Type B pancreatic cell (in vitro differentiated cells): Measurements from ENCODE around the gene ADAMTS1. TPM values are rescaled to one million over a fixed set of nuclear protein-coding genes. Genes with fewer than 3 reads are reported as not detected.

ENCODE experiments used
- DNase-seq: peaks from one replicate; pipeline ENCODE4 v3.0.0; 2021; ENCODE audit warnings: mixed read lengths; ENCODE audit not compliant: unreplicated experiment; ENCODE audit errors: extremely low spot score
- H3K27ac Mint-ChIP-seq: 2 replicates; pipeline ENCODE4 v1.8.0; 2021; ENCODE audit warnings: mild to moderate bottlenecking, mixed read lengths
- H3K27me3 Mint-ChIP-seq: 2 replicates; pipeline ENCODE4 v1.8.0; 2021; ENCODE audit warnings: mixed read lengths
- H3K36me3 Mint-ChIP-seq: 2 replicates; pipeline ENCODE4 v1.8.0; 2021; ENCODE audit warnings: mixed read lengths
- H3K4me1 Mint-ChIP-seq: one replicate; pipeline ENCODE4 v1.8.0; 2021; ENCODE audit warnings: mixed read lengths; ENCODE audit not compliant: unreplicated experiment
- H3K4me3 Mint-ChIP-seq: 2 replicates; pipeline ENCODE4 v1.8.0; 2021; ENCODE audit warnings: mild to moderate bottlenecking, mixed read lengths
- H3K9me3 Mint-ChIP-seq: 2 replicates; pipeline ENCODE4 v1.8.0; 2021; ENCODE audit warnings: mixed read lengths
- long read RNA-seq: library from polyadenylated mRNA; unstranded; transcript quantifications from one replicate; pipeline ENCODE4 v2.0.0, GENCODE V29; 2020
- total RNA-seq: library from RNA; stranded (reverse); gene quantifications from 2 replicates; pipeline ENCODE4 v1.2.1, GENCODE V29; 2021; ENCODE audit warnings: low replicate concordance
- TF ChIP-seq, protein P1 (sequence below): fragments of 200-600 bp; sonication (generic); conservative IDR thresholded peaks from 2 replicates; pipeline ENCODE4 v1.5.0; 2021; ENCODE audit warnings: antibody characterized with exemption, mild to moderate bottlenecking

The ADAMTS1 gene
- total RNA-seq = 34.9 and 77.3 TPM in 2 replicates
- long read RNA-seq, full-length matches to known transcripts = 22 of 39 reads
- long read RNA-seq, partial matches to known transcripts = 10 of 39 reads
- long read RNA-seq, other reads (novel, unspliced or antisense) = 7 of 39 reads

DNA sequence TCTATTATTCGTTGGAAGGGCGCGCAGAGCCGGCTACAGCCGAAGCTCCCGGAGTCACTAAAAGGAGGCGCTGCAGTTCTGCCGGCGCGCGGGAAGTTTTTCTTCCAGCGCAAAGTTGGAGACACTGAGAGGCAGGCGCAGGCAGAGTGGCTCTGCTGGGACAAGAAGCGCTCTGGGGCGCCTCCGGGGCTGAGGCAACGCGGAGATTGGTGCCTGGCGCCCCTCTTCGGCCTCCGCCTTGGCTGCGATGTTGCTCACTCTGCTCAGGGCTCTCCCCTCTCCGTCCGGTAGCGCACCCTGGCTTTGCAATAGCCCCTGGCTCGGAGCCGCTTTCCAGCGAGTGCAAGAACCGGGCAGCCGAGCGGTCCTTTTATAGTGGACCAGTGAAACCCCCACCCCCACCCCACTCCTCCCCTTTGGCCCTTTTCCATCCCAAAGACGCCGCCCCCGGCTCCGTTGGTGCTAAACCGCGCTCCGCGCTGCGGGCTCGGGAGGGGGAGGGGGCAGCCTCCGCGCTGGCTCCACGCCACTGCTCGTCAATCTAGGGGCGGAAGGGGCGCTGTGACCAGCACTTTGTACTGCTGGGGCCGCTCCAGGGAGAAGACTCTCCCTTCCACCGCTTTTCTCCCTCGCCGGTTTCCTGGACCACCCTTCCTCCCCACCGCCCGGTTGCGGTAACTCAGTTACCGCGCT is at the start of gene ADAMTS1:
ADAMTS1 (minus strand) TSS at position 344 of the 693 bp plus-strand sequence. CDS start 455 bp downstream, outside the sequence.
- peak within 1 kb of the TSS; percentile 97 for H3K27ac Mint-ChIP-seq
- TF ChIP-seq, protein P1, sequence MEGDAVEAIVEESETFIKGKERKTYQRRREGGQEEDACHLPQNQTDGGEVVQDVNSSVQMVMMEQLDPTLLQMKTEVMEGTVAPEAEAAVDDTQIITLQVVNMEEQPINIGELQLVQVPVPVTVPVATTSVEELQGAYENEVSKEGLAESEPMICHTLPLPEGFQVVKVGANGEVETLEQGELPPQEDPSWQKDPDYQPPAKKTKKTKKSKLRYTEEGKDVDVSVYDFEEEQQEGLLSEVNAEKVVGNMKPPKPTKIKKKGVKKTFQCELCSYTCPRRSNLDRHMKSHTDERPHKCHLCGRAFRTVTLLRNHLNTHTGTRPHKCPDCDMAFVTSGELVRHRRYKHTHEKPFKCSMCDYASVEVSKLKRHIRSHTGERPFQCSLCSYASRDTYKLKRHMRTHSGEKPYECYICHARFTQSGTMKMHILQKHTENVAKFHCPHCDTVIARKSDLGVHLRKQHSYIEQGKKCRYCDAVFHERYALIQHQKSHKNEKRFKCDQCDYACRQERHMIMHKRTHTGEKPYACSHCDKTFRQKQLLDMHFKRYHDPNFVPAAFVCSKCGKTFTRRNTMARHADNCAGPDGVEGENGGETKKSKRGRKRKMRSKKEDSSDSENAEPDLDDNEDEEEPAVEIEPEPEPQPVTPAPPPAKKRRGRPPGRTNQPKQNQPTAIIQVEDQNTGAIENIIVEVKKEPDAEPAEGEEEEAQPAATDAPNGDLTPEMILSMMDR = no peak
- H3K27me3 Mint-ChIP-seq = peaks cover 7% of the 10 kb centered on the region
- peak; percentile 95 for DNase-seq
- H3K4me1 Mint-ChIP-seq = peaks cover 32% of the 10 kb centered on the region
- H3K9me3 Mint-ChIP-seq = no peaks in the 10 kb centered on the region
- H3K4me3 Mint-ChIP-seq = peak within 1 kb of the TSS; percentile 99
- H3K36me3 Mint-ChIP-seq = peaks cover 29% of the 10 kb centered on the region

GRCh38 chr21:26892151-26892550 is 46.9 kb upstream of the ADAMTS1 start:
- Mint-ChIP-seq H3K4me3 (no peak overlapping the region), H3K27ac (no peak overlapping the region), H3K36me3 (peaks cover under 1% of the 10 kb centered on the region), H3K9me3 (peaks cover 5% of the 10 kb centered on the region), H3K27me3 (peaks cover under 1% of the 10 kb centered on the region), H3K4me1 (no peaks in the 10 kb centered on the region)
- TF ChIP-seq, protein P1 = no peak
- no peak for DNase-seq

DNA sequence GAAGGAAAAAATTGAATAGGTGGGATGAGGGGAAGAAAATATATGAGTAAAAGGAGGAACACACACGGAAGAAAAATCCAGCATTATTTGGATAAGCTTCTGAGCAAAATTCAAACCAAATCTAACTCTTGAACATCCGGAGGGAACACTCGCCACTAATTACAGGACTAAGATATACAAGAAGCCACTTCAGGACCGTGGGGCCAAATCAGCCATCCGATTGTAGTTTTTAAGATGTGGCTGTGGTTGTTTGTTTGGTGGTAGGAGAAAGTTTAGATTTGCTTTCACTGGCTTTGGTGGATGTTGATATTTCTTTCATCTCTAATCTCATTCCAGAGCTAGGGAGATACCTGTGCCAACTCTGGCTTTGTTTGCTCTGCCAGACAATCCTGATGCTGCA is 43.7 kb upstream of the ADAMTS1 start:
- no peak for DNase-seq
- Mint-ChIP-seq H3K9me3 (peaks cover 9% of the 10 kb centered on the region), H3K4me1 (no peaks in the 10 kb centered on the region), H3K27me3 (peaks cover 3% of the 10 kb centered on the region), H3K36me3 (peaks cover 3% of the 10 kb centered on the region), H3K27ac (no peak overlapping the region), H3K4me3 (no peak overlapping the region)
- TF ChIP-seq, protein P1 = no peak

DNA sequence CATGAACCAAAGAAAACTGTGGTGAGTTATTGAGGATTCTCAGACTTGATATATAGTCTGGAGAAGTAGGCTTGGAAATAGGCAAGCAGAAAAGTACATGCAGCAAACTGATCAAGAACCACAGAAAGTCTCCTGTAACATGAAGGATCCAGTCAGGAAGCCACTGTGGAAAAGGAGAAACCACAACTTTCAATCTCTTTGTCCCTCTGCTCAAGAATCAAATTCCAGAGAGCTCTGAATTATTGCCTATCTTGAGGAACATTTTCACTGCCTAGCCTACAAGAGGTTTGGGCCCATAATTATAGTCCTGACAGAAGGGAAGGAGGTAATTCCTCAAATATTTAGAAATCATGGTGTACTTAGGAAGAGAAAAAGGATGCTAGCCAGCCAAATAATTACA is 43.0 kb upstream of the ADAMTS1 start:
- Mint-ChIP-seq H3K36me3 (peaks cover 3% of the 10 kb centered on the region), H3K27ac (no peak overlapping the region), H3K4me3 (no peak overlapping the region), H3K9me3 (peaks cover 9% of the 10 kb centered on the region), H3K27me3 (peaks cover 3% of the 10 kb centered on the region), H3K4me1 (no peaks in the 10 kb centered on the region)
- TF ChIP-seq, protein P1 = no peak
- no peak for DNase-seq

DNA sequence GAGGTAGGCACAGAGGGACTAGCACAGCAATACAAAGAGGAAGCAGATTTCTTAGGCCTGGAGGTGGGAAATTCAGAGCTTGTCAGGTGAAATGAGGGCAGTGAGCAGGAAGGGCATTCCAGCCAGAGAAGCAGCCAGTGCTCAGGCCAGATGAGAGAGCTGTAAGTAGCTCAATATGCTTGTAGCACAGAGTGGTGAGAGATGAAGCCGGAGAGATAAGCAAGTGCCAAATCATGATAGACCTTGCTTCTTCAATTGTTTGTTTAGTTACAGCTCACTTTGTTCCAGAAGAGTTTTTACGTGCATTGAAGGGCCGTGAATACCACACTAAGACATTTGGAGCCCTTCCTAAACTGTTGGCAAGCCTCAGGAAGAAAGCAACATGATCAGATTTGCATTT is 42.0 kb upstream of the ADAMTS1 start:
- peaks cover 3% of the 10 kb centered on the region for H3K27me3 Mint-ChIP-seq
- no peak overlapping the region for H3K27ac Mint-ChIP-seq
- H3K4me3 Mint-ChIP-seq = no peak overlapping the region
- TF ChIP-seq, protein P1 = no peak
- no peak for DNase-seq
- no peaks in the 10 kb centered on the region for H3K4me1 Mint-ChIP-seq
- peaks cover 9% of the 10 kb centered on the region for H3K9me3 Mint-ChIP-seq
- H3K36me3 Mint-ChIP-seq = peaks cover 3% of the 10 kb centered on the region
